Endodermal cell (in vitro differentiated cells): ENCODE measurements around the gene UBL7. TPM values are rescaled to one million over a fixed set of nuclear protein-coding genes. Genes with fewer than 3 reads are reported as not detected.

ENCODE experiments used
- DNase-seq: peaks from one replicate; pipeline ENCODE4 v3.0.0-alpha.2; 2017
- H3K27ac ChIP-seq: 2 replicates; pipeline ENCODE4 v1.5.1; 2013; ENCODE audit warnings: mild to moderate bottlenecking, low read depth, low read length, moderate library complexity
- H3K27me3 ChIP-seq: 2 replicates; pipeline ENCODE4 v1.6.1; 2013; ENCODE audit warnings: mild to moderate bottlenecking, low read length, moderate library complexity; ENCODE audit not compliant: insufficient read depth, control insufficient read depth, poor library complexity, severe bottlenecking
- H3K36me3 ChIP-seq: 2 replicates; pipeline ENCODE4 v1.7.0; 2013; ENCODE audit warnings: mild to moderate bottlenecking, low read length, moderate library complexity; ENCODE audit not compliant: control insufficient read depth, insufficient read depth
- H3K4me1 ChIP-seq: one replicate; pipeline ENCODE4 v1.7.0; 2013; ENCODE audit warnings: low read length; ENCODE audit not compliant: control insufficient read depth, insufficient read depth
- H3K4me3 ChIP-seq: 2 replicates; pipeline ENCODE4 v1.5.1; 2013; ENCODE audit warnings: mild to moderate bottlenecking, low read length, moderate library complexity
- H3K9ac ChIP-seq: 2 replicates; pipeline ENCODE4 v1.6.1; 2013; ENCODE audit warnings: mild to moderate bottlenecking, low read length, moderate library complexity; ENCODE audit not compliant: poor library complexity, severe bottlenecking; ENCODE audit errors: extremely low read depth
- H3K9me3 ChIP-seq: 2 replicates; pipeline ENCODE4 v1.6.1; 2013; ENCODE audit warnings: mild to moderate bottlenecking, low read length, moderate library complexity; ENCODE audit not compliant: control insufficient read depth
- H3K27ac Mint-ChIP-seq: 2 replicates; pipeline ENCODE4 v1.8.0; 2020; ENCODE audit warnings: mixed read lengths
- H3K27me3 Mint-ChIP-seq: 2 replicates; pipeline ENCODE4 v1.8.0; 2021; ENCODE audit warnings: mild to moderate bottlenecking, mixed read lengths; ENCODE audit not compliant: insufficient read depth
- H3K36me3 Mint-ChIP-seq: 2 replicates; pipeline ENCODE4 v1.8.0; 2020; ENCODE audit warnings: low read depth, mixed read lengths
- H3K4me1 Mint-ChIP-seq: 2 replicates; pipeline ENCODE4 v1.8.0; 2020; ENCODE audit warnings: mixed read lengths
- H3K4me3 Mint-ChIP-seq: 2 replicates; pipeline ENCODE4 v1.8.0; 2020; ENCODE audit warnings: mild to moderate bottlenecking, moderate library complexity, mixed read lengths
- H3K9me3 Mint-ChIP-seq: 2 replicates; pipeline ENCODE4 v1.8.0; 2020; ENCODE audit warnings: mild to moderate bottlenecking, mixed read lengths
- CTCF ChIP-seq: fragments of 200-600 bp; sonication (generic); conservative IDR thresholded peaks from 2 replicates; pipeline ENCODE4 v1.5.0; 2021; ENCODE audit warnings: antibody characterized with exemption, mild to moderate bottlenecking
- WGBS, 2 experiments: methylation state at CpG; one replicate each; pipeline versions ENCODE4 v1.1.5 to v1.1.7; 2013; ENCODE audit warnings: missing lambda C conversion rate in 2 of 2, mixed read lengths in 1 of 2; ENCODE audit not compliant: insufficient coverage in 1 of 2, insufficient read length in 1 of 2; 5-methylcytosine and 5-hydroxymethylcytosine counted together
- total RNA-seq, 2 donors: library from RNA; stranded (reverse); fragmentation: NEBNext Ultra II Directional in 1 of 2; extraction: Animal tissue kit (Norgen Biotek cat#: 25700) in 1 of 2; gene quantifications; 2 replicates in 1 of 2; 3 replicates in 1 of 2; pipeline ENCODE4 v1.2.1, GENCODE V29; 2021

The UBL7 gene
- total RNA-seq, 2 donors from 2014 or later: 38.5 to 52.6 TPM

GRCh38 chr15:74421302-74422245 is 39.4 kb downstream of the UBL7 start:
- peak overlapping the region; percentile 35 for H3K27ac Mint-ChIP-seq
- DNase-seq: no peak
- H3K4me3 Mint-ChIP-seq: no peak overlapping the region
- H3K27ac ChIP-seq: peak overlapping the region; percentile 72
- no peaks in the 10 kb centered on the region for H3K27me3 Mint-ChIP-seq
- peaks cover 24% of the 10 kb centered on the region for H3K4me1 Mint-ChIP-seq
- no peaks in the 10 kb centered on the region for H3K27me3 ChIP-seq
- 85 to 90% methylated on average over 14 to 19 of the region's 20 CpGs for WGBS, 2 experiments
- H3K4me3 ChIP-seq: no peak overlapping the region
- no peak overlapping the region for H3K9ac ChIP-seq
- H3K36me3 Mint-ChIP-seq: peaks cover 1% of the 10 kb centered on the region
- peaks cover 19% of the 10 kb centered on the region for H3K4me1 ChIP-seq
- TF ChIP-seq CTCF: no peak
- H3K9me3 Mint-ChIP-seq: no peaks in the 10 kb centered on the region
- H3K36me3 ChIP-seq: no peaks in the 10 kb centered on the region
- no peaks in the 10 kb centered on the region for H3K9me3 ChIP-seq

GRCh38 chr15:74420193-74420905 is 40.6 kb downstream of the UBL7 start:
- no peak for TF ChIP-seq CTCF
- H3K27ac Mint-ChIP-seq: no peak overlapping the region
- H3K4me3 ChIP-seq: no peak overlapping the region
- H3K9me3 ChIP-seq: no peaks in the 10 kb centered on the region
- H3K9ac ChIP-seq: no peak overlapping the region
- no peak overlapping the region for H3K4me3 Mint-ChIP-seq
- H3K36me3 ChIP-seq: peaks cover 11% of the 10 kb centered on the region
- no peaks in the 10 kb centered on the region for H3K9me3 Mint-ChIP-seq
- peaks cover 7% of the 10 kb centered on the region for H3K36me3 Mint-ChIP-seq
- peaks cover 19% of the 10 kb centered on the region for H3K4me1 ChIP-seq
- no peak overlapping the region for H3K27ac ChIP-seq
- H3K27me3 Mint-ChIP-seq: no peaks in the 10 kb centered on the region
- peaks cover 24% of the 10 kb centered on the region for H3K4me1 Mint-ChIP-seq
- H3K27me3 ChIP-seq: no peaks in the 10 kb centered on the region
- 80 to 93% methylated on average over 7 to 10 of the region's 10 CpGs for WGBS, 2 experiments
- DNase-seq: no peak

- Histone ChIP-seq H3K9ac (no peak overlapping the region), H3K9me3 (no peaks in the 10 kb centered on the region), H3K27me3 (no peaks in the 10 kb centered on the region), H3K36me3 (peaks cover 20% of the 10 kb centered on the region), H3K4me3 (no peak overlapping the region), H3K4me1 (peaks cover 19% of the 10 kb centered on the region), H3K27ac (no peak overlapping the region)
- H3K4me1 Mint-ChIP-seq: peaks cover 24% of the 10 kb centered on the region
- no peaks in the 10 kb centered on the region for H3K9me3 Mint-ChIP-seq
- DNase-seq: no peak
- H3K36me3 Mint-ChIP-seq: peaks cover 11% of the 10 kb centered on the region
- no peak overlapping the region for H3K4me3 Mint-ChIP-seq
- no peak overlapping the region for H3K27ac Mint-ChIP-seq
- no peaks in the 10 kb centered on the region for H3K27me3 Mint-ChIP-seq
- 92 to 100% methylated on average over 1 to 4 of the region's 4 CpGs for WGBS, 2 experiments
- no peak for TF ChIP-seq CTCF
Observed at GRCh38 chr15:74419432-74419831, 41.5 kb downstream of the UBL7 start.
